Embryonic facial prominence (tissue), 1 donor: ENCODE data around the gene ASPHD1.
A peak's percentile ranks its signal among the peaks of the same experiment; 100 is the strongest.
"Not testable (repeated sequence)": the region's sequence is repeated elsewhere in the genome, so short reads cannot be mapped to it uniquely, and the experiment has no call there.

Experiments used
- DNase-seq: peaks from one replicate; pipeline ENCODE4 v3.0.0-alpha.2; 2016; ENCODE audit errors: extremely low spot score

ASPHD1 gene, protein sequence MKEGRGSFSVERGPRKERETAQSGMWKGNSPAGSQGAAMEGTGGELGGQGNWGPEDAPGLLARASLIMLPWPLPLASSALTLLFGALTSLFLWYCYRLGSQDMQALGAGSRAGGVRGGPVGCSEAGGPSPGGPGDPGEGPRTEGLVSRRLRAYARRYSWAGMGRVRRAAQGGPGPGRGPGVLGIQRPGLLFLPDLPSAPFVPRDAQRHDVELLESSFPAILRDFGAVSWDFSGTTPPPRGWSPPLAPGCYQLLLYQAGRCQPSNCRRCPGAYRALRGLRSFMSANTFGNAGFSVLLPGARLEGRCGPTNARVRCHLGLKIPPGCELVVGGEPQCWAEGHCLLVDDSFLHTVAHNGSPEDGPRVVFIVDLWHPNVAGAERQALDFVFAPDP

DNA sequence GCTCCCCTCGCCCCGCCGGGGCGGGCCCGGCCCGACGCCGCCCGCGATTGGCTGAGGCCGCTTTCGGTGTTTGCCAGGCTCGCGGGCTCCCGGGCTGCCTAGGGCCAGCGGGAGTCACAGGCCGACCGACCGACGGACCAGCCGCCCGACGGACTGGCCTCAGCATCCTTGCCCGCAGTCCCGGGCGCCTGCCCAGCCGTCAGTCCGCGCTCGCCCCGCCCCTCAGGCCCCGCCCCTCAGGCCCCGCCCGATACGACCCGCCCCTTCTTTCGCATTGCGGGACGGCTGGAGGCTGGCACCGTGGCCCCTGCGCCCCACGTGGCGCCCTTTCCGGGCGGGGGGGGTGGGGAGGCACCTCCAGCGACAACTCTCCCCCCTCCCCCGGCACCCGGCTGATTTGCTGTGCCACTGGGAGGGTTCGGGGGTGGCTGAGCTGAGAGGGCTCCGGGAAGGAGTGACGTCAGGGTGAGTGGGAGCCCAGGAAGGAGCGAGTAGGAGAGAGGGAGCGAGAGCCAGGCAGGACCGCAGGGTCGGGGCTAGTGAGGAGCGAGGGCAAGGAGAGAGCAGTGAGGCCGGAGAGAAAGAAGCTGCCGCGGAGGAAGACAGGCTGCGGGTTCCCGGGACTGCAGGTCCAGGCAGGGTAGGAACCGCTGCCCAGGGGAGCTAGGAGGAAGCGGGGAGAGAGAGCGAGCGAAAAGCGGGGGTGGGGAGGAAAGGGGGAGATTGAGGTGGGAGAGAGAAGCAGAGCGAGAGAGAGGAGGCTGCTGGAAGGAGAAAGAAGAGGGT, at the start of gene ASPHD1:
Gene ASPHD1, plus strand, starts transcription at position 387 of the 786 bp plus-strand sequence. CDS start 484 bp downstream, outside the sequence.
- DNase-seq, result peak; percentile 19

DNA sequence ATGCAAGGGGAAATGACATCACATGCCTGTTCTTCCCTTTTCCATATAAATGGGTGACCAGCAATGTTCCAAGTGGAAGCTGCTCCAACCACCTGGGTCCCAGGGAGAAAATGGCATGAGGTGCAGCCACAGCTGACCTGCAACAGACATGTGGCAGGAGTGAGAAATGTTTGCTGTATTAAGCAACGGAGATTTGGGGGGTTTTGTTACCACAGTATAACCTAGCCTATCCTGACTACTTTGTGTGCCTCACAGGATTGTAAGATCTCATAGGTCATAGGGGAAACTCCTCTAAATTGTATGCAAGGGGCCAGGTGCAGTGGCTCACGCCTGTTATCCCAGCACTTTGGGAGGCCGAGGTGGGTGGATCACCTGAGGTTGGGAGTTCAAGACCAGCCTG, 49.3 kb upstream of the ASPHD1 start:
- DNase-seq, result no peak

DNA sequence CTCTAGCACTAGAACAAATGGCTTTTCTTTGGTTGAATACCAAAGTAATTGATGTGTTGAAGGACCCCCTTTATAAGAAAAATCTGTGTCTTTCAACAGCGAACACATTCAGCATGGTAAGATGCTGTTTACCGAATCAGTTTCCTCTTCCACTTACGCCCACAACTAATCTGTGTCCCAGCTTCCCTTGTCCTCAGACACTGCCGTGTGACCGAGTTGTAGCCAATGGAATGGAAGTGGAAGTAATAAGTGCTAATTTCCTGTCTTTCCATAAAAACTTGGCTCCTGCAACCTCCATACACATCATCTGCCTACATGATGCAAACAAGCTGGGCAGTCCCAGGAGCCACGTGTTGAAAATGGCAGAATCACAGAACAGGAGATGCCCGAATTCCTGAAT, 47.6 kb upstream of the ASPHD1 start:
- no peak for DNase-seq

DNA sequence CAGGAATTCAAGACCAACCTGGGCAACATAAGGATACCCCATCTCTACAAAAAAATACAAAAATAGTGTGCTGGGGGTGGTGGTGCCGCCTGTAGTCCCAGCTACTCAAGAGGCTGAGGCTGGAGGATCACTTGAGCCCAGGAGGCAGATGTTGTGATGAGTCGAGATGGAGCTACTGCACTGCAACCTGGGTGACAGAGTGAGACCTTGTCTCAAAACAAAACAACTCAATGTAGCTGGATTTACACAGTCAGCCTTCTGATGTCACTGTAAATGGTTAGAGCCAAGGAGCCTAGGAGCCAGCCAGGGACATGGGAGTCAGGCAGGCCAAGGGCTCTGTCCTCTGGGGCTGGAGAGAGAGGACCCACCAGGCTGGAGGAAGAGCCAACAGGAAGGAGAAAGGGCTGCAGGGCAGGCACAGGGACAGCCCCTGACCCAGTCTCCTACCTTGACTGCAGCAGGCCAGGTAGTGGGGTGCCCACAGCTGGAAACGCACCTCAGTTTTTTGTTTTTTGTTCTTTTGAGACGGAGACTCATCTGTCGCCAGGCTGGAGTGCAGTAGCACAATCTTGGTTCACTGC, 45.7 kb upstream of the ASPHD1 start:
- DNase-seq, result no peak

DNA sequence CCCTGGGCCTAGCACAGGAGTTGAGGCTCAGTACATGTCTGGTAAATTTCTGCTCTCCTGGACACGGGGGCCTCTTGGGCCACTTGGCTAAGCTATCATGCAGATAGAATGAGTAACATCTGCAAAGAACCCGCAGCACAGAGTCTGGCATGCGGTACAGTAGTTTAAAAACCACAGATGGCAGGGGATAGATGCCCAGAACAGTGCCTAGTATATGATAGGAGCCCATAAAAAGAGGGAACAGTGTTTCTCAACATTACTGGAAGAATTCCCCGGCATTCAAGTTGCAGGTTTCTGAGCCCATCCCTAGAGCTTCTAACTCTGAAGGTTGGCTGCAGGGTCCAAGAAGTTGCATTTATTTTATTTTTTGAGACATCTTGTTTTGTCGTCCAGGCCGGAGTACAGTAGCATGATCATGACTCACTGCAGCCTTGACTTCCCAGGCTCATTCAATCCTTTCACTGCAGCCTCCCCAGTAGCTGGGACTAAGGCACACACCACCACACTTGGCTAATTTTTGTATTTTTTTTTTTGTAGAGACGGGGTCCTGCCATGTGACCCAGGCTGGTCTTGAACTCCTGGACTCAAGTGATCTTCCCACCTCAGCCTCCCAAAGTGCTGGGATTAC, 43.0 kb upstream of the ASPHD1 start:
- no peak for DNase-seq

DNA sequence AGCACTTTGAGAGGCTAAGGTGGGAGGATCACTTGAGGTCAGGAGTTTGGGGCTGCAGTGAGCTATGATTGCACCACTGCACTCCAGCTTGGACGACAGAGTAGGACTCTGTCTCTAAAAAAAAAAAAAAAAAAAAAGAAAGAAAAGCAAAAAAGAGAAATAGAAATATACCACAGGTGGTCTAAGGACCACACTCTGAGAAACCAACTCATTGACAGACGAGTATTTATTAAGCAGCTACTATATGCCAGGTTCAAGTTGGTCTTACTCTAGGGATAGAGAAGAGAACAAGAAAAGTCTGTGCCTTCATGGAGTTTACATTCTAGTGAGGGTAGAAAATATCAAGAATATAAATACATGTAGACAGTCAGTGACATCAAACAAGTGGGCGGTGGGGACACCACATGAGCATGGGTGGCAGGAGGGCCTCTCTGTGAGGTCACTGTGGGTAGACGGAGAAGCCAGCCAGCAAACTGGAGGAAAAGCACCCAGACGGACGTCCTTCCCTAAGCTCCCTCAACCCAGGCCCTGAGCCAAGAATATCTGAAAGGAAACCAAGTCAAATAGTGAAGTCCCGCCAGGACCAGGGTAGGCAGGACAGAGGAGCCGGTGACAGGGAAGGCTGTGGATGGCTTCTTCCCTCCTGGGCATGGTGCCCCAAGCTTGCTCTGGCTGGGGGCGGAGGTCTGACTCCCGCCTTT, 42.0 kb upstream of the ASPHD1 start:
- no peak for DNase-seq

DNA sequence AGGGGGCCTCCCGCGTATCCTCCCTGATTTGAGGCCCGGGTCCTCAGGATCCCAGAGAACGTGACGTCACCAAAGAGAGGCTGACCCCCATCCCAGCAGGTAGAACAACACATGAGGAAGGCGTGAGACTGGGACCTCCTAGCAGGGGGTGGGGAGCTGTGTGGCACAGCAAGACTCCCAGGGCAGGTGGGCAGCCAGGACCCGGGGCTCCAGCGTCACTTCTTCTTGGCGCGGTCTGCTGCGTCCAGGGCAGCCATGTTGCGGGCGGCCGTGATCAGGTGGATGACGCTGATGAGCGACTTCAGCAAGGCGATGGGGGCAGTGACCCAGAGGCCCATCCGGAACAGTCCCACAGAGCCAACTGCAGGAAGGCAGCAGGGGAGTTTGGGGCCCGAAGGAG, 41.3 kb upstream of the ASPHD1 start:
- DNase-seq, result no peak

DNA sequence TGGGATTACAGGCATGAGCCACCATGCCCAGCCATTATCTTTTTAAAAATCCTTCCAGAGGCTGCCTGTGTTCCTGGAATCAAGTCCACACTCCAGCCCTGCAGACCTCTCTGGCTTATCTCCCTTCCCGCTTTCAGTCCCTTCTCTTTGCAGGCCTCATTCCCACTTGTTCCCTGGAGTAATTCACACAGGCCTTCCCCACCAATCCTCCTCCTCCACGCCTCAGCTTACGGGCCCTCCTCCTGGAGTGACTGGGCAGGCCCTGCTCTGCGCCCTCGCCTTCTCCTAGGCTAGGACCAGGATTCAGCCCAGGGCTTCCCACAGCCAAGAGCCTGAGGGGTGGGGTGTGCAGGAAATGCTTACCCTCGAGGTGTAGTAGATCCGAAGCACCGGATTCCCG, 40.1 kb upstream of the ASPHD1 start:
- no peak for DNase-seq

DNA sequence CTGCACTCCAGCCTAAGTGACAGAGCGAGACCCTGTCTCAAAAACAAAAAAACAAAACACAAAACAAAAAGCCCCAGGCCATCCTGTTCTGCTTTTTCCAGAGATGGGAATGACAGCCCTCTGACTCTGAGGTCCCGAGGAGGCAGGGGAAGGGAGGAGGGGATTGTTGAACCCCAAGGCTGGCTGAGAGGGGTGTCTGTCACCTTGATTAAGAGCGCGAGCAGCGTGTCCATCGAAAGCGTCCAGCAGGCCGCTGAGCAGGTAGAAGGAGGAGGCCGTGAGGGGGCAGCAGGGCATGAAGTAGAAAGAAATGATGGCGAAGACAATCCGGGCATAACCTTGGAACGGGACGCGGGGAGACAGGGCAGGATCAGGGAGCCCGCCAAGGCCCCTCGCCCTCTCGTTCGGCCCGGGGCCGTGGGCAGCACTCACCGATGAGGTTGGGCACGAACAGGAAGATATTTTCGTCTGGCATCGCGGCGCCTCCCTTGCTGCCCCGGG, 37.9 kb upstream of the ASPHD1 start:
- DNase-seq, result no peak

DNA sequence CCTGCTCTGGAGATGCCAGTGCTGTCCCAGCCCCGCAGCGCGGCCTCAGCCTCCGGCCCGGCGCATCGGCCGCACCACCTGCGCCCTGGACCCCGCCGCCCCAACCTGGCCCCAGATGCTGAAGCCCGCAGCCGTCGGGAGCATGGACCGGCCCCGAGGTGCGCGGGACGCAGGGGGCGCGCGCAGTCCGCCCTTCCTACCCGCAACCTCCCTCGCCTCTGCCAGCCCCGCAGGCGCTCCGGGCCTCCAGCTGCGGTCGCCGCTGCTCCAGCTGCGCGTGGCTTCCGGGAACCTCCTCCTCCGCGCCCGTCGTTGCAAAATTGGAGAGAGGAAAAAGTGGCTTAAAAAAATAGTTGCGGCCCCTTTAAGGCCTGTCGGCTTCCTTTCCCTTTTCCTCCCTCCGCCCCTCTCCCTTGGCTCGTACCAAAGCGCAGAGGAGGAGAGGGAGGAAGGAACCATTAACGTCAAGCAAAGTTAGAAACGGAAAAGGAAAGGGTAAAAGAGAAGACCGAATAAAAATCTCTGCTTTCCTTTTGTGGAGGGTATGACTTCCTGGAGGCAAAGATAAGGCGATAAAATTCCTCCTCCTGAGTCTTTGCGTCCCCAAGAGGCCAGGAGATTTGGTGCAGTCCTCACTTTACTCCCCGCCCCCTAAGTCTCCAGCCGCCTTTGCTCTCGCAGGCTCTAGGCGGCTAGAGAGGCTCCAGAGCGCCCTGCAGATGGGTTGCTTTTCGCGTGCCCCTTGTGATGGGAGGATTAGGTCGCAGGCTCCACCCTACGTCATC, 37.2 kb upstream of the ASPHD1 start, which contains the start of gene CDIPT:
Gene CDIPT, minus strand, starts transcription at position 343 of the 785 bp plus-strand sequence. CDS start 369 bp downstream, outside the sequence.
- DNase-seq, result peak; percentile 96

DNA sequence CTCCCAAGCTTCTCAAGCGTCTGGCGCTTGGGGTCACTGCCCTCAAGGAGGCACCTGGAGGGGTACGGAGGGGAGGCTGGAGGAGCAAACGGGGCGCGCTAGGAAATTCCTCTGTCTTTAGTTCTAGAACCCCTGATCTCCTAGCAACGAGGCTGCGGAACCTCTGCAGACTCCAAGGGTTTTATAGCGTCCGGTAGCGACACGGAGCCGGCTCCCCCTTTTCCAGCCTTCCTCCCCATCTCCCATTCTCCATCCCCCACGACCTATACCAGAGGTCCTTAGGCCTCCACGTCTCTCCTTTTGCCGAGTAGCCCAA, 36.7 kb upstream of the ASPHD1 start:
- DNase-seq, result no peak

DNA sequence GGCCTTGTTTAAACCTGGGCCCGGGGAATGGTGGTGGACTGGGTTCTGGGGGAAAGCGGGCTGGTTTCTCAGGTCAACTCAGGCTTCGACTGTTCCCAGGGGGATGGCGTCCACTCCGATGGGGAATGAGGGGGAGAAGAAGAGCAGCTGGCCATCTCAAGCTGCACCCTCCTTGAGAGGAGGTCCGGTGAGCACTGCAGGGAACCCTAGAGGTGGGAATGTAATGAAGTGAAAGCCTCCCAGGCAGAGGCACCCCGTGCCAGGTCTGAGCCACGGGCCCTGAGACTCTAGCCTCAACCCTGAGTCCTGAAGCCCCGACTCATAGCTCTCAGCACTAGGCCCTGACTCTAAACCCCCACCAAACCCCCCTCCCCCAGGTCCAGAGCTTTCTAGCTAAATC, 36.1 kb upstream of the ASPHD1 start:
- no peak for DNase-seq

DNA sequence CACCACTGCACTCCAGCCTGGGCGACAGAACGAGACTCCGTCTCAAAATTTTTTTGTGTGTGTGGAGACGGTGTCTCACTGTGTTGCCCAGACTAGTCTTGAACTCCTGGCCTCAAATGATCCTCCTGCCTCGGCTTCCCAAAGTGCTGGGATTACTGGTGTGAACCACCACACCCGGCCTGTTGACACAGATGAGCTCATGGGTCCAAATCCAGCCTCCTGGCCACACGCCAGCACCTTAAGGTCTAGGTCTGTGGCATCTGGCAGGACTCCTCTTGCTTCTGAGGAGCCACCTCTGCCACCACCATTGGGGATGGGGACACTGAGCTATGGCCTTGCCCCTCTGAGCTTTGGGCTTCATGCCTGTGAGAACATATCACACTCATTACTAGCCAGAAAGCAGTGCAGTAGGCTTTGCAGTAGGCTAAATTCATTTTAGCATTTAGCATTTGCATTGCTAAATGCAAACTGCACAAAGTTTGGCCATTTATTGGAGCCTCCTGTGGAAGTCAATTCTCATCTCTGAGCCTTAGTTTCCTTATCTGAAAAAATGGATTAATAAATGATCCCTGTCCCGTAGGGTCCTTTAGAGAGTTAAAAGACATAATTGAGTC, 31.8 kb upstream of the ASPHD1 start:
- DNase-seq, result no peak

DNA sequence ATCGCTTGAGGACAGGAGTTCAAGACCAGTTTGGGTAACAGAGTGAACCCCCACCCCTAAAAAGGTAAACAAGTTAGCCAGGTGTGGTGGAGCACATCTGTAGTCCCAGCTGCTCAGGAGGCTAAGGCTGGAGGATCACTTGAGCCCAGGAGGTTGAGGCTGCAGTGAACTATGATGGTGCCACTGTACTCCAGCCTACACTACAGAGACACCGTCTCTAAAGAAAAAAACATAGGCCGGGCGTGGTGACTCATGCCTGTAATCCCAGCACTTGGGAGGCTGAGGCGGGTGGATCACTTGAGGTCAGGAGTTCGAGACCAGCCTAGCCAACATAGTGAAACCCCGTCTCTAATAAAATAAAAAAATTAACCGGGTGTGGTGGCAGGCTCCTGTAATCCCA, 31.2 kb upstream of the ASPHD1 start:
- not testable (repeated sequence) for DNase-seq

DNA sequence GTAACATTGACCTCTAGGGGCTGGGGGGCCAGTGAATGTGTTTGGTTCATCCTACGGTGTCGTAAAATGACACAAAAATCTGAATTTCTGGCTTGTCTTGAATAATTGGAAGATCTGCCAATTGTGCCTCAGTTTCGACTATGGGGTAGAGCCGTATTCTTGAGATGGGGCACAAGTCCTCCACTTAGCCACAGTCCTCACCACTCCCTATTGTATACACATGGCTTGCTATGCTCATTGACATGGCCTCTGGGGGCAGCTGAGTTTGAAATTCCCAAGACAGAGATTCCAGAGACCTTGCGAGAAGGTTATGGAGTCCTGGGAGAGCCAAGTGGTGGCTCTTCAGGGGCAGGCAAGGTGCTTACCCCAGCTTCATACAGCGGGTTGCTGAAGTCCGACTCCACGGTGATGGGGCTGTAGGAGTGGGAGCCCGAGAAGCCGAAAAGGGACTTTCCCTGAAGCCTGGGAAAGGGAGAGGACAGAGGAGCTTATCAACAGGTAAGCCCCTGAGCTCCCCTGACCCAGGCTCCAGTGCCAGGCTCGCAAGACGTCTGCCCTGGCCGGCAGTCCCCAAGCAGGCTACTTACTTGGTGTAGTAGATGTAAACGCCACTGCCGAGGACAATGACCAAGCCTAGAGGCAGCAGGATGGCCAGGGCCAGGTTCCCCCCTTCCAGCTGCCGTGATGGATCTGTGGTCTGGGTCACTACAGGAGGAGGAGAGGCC, 28.3 kb upstream of the ASPHD1 start:
- DNase-seq, result no peak

DNA sequence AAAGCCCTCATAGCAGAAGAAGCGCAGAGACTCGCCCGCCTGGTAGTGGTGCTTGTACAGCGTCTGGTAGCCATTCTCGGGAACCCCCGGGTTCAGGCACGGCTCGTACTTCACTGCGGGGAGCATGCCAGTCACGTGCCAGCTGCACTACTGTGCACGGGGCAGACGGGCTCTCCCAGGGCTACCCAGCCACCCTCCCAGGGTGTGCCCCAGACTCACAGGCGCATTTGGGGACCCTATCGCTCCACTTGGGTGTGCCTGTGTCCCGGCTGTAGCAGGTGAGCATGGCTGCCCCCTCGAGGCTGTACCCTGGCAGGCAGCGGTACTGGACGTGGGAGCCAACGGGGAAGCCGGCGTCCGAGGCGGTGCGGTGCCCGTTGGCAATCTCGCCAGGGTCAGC, 27.0 kb upstream of the ASPHD1 start:
- DNase-seq, result no peak

DNA sequence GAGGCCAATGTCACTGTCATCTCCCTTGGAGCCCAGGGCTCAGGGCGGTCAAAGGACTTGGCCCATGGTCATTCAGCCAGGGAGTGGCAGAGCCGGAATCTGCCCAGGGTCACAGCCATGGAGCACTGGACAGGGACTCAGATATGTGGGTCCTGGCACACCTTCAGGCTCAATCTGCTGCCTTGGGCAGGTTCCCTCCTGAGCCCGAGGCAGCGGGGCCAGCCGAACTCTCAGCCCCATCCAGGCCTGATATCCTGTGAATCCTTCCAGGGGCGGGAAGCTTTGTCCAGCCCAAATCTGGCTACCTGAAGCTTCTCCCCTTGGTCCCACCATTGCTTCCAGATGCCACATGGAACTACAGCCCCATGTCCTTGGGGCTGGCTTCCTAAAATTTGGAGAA, 25.1 kb upstream of the ASPHD1 start:
- DNase-seq, result no peak

DNA sequence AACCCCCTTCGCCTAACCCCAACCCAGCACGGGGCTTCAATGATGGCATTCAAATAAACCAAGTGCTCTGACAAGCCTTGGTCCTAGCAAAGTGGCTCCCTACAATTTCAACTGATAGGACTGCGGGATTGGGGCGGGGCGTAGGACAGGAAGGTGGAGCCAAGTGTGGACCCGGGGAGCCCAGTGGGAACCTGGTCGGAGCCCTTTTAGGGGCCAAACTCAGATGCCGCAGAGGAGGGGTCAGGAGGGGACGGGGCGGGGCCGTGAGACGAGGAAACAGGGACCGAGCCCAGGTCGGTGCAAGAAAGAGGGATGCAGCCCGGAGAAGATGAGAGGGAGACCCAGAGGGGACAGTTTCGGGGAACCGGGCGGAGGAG, 24.1 kb upstream of the ASPHD1 start:
- no peak for DNase-seq

DNA sequence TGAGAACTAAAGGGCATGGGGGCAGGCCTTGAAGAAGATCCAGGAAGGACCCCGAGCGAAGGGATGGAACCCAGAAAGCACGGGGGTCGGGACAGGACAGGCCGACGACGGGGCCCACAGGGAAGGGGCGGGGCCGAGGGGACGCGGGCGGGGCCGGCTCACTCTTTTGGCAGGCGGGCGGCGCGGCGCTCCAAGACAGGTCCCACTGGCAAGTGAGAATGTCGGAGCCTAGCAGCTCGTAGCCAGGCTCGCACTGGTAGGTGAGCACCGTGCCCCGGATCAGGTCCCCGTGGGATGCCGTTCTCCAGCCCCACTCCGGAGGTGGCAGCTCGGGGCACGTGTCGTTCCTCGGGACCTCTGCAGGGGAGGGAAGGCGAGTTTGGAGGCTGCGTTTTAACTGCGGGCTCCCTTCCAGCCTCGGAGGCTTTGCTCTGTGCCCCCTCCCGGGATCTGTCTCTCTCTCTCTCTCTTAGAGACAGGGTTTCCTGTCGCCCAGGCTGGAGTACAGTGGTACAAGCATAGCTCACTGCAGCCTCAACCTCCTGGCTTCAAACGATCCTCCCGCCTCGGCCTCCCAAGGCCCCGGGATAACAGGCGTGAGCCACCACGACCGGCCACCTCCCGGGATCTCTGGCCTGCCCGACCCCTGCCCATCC, 23.6 kb upstream of the ASPHD1 start:
- no peak for DNase-seq
